NCI-H2196 treated with DMSO at 0.1 percent for 48 hours (cell line): ENCODE results near the gene DEPDC7.
A peak's percentile ranks its signal among the peaks of the same experiment; 100 is the strongest.
"Not testable (repeated sequence)": the region's sequence is repeated elsewhere in the genome, so short reads cannot be mapped to it uniquely, and the experiment has no call there.

Source experiments
- DNase-seq: peaks from one replicate; lab custom pipeline; 2025; ENCODE audit not compliant: unreplicated experiment; lab: John Stamatoyannopoulos, UW

The DEPDC7 gene

GRCh38 chr11:33015621-33016551 is at the start of gene DEPDC7:
TSS of gene DEPDC7 (plus strand) at chr11:33015878. CDS start at chr11:33015956, 78 bp downstream.
- peak; percentile 90 for DNase-seq

DNA sequence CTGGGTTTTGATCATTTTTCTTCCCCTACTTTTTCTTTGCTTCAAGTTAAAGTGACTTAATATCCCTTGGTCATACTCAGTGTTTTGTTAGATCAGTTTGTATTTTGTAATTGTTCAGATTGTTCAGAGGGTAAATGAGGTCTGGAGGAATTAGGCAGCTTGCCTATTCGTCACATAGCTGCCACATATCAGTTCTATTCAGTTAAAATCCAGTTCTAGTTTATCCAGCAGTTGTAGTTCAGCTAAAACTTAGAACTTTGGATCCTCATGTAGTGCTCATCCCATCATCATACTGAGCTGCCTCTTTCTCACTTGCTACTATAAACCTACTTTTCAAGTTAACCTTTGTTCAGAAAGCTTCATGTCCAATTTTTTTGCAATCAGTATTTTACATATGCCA is 47.1 kb upstream of the DEPDC7 start:
- DNase-seq, result no peak

DNA sequence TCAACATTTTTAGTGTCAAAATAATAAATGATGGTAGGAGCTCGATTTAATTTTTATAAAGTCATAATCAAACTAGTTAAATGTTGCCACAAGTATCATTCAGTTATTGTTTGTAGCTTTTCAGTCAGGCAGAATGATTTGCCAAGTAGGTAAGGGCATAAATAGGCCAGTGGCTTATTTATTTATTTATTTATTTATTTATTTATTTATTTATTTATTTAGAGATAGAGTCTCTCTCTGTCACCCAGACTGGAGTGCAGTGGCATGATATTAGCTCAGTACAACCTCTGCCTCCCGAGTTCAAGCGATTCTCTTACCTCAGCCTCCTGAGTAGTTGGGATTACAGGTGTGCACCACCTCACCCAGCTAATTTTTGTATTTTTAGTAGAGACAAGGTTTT is 43.4 kb upstream of the DEPDC7 start:
- DNase-seq, result not testable (repeated sequence)

GRCh38 chr11:32972781-32973180 is 42.9 kb upstream of the DEPDC7 start:
- DNase-seq, result no peak

GRCh38 chr11:32982626-32983025 is 33.1 kb upstream of the DEPDC7 start:
- DNase-seq, result no peak

- no peak for DNase-seq
Observed at GRCh38 chr11:32983506-32983905, 32.2 kb upstream of the DEPDC7 start.

DNA sequence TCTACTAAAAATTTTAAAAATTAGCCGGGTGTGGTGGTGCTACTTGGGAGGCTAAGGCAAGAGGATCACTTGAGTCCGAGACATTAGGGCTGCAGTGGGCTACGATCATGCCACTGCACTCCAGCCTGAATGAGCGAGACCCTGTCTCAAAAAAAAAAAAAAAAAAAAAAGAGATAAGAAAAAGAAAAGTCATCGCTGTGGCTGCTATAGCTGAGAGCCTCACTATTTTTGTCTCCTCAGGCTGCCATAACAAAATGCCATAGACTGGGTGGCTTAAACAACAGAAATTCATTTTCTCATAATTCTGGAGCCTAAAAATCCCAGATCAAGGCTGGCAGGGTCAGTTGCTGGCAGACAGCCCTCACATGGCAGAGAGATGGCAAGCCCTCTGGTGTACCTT is 30.1 kb upstream of the DEPDC7 start:
- DNase-seq, result no peak

GRCh38 chr11:32987851-32988250 is 27.8 kb upstream of the DEPDC7 start:
- DNase-seq, result no peak

GRCh38 chr11:32990481-32990880 is 25.2 kb upstream of the DEPDC7 start:
- DNase-seq, result no peak

GRCh38 chr11:32991427-32991826 is 24.3 kb upstream of the DEPDC7 start:
- no peak for DNase-seq

- DNase-seq, result no peak
Observed at GRCh38 chr11:32991898-32992297, 23.8 kb upstream of the DEPDC7 start.

- DNase-seq, result no peak
Observed at GRCh38 chr11:33000181-33000580, 15.5 kb upstream of the DEPDC7 start.

DNA sequence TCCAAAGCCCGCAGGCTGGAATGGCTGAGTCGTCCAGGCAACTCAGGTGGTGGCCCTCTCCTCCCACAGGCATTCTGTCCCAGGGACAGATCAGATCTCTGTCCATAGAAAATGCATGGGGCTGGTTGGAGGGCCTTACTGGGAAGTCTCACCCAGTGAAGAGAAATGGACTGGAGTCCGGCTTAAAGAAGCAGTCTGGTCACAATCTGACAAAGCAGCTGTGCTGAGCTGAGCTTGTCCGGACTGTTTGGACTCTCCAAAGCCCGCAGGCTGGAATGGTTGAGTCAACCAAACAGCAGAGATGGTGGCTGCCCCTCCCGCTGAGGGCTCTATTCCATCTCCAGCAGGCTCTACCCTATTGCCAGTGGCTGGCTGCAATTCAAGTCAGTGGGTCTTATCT is 14.4 kb upstream of the DEPDC7 start:
- no peak for DNase-seq

GRCh38 chr11:33001751-33002542 is 13.7 kb upstream of the DEPDC7 start:
- DNase-seq, result no peak

GRCh38 chr11:33005175-33005574 is 10.5 kb upstream of the DEPDC7 start:
- no peak for DNase-seq

GRCh38 chr11:33006010-33006409 is 9.7 kb upstream of the DEPDC7 start:
- no peak for DNase-seq

DNA sequence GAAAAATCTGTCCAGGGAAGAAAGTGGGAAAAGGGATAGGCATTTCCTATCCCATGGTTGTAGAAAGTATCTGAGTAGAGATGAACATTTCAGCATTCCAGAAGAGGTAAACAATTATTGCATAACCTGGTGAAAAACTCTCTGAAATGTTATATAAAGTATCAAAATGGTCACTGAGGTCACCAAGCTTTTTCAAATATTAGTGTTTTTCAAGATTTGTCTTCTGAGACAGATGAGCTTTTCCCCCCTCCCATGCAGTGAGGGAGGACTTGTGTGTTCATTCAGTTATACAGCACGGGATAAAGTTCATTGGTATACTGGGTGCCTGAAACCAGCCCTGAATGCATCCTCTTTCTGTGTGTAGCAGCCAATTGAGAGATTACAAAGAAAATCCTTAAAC is 1.9 kb upstream of the DEPDC7 start:
- DNase-seq, result no peak

- DNase-seq, result no peak
Observed at GRCh38 chr11:33016654-33017053, 976 bp downstream of the DEPDC7 start.

- DNase-seq, result no peak
Observed at GRCh38 chr11:33017478-33017877, 1.8 kb downstream of the DEPDC7 start.

DNA sequence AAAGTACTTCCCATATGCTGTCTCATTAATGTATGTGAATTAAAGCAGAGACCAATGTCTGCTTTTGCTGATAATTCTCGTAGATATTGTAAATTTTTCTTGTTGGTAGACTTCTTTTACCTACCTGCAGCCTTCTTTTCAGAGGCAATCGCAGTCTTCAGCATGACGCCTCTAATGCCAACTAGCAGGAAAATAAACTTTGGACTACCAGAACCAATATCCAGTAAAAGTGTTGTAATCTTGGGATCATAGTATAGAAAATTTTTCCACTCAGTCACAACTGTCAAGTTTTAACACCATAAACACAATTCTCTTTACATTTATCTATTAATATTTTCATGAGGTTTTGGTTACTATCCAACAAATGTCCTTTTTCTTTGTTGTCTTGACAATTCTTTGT is 2.3 kb downstream of the DEPDC7 start:
- no peak for DNase-seq

DNA sequence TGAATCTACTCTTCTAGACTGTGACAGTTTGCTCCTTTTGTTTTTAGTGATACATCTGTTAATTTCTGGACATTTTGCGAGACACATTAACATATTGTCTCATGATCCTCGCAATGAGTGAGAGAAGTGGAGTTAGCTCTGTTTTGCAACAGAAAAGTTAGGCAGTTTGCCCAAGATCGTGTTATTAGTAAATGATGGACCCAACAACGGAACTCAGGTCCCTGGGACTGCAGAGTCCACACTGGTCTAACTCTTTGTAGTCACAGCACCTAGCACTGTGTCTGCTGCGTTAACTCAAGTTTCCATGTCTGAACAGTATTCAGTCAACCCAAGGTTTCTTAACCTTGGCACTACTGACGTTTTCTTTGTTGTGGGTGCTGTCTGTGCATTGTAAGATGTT is 3.2 kb downstream of the DEPDC7 start:
- DNase-seq, result no peak

GRCh38 chr11:33021501-33021900 is 5.8 kb downstream of the DEPDC7 start:
- DNase-seq, result no peak
